DMS153 (cell line): ENCODE results near the gene C1QTNF5.

Experiments
- DNase-seq: peaks from one replicate; lab custom pipeline; 2025; lab: John Stamatoyannopoulos, UW

C1QTNF5 gene

GRCh38 chr11:119317592-119318239 lies 23.0 kb downstream of the C1QTNF5 start:
- DNase-seq = no peak

GRCh38 chr11:119316729-119317591 lies 23.7 kb downstream of the C1QTNF5 start, which contains the start of gene MCAM:
Gene MCAM (minus strand): TSS chr11:119317130. CDS start chr11:119317101, 29 bp downstream.
- no peak for DNase-seq

DNA sequence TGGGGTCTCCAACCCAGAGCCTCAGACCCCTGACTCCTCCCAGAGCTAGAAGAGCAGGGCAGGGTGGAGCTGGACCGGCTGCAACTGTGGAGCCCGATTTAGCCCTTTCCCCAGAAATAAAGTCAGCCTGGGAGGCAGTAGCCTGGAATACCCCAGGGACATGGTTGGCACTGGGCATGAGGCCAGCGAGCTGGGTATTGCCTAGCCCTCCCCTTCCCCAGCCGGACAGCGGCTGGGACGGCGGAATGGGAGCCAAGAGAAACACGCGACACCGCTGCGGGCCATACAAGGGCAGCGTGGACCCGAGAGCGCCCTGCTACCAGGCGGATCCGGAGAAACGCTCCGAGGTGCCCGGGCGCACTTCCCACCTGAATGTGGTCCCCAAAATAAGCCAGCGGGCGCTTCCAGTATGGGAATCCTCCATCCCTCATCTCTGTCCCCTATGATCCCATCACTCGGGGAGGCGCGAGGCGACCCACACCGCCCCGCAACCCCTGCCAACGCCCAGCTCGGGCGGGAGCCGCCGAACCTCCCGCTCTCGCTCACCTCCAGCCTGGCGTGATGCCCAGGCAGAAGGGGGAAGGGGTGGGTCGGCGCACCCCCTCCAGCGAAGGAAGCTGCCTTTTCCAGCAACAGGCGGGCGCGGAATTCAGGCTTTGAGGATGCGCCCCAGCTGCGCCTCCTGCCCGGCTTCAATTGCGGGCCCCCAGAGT lies 24.5 kb downstream of the C1QTNF5 start:
- peak; percentile 41 for DNase-seq

GRCh38 chr11:119315131-119316015 lies 25.3 kb downstream of the C1QTNF5 start:
- peak; percentile 41 for DNase-seq

DNA sequence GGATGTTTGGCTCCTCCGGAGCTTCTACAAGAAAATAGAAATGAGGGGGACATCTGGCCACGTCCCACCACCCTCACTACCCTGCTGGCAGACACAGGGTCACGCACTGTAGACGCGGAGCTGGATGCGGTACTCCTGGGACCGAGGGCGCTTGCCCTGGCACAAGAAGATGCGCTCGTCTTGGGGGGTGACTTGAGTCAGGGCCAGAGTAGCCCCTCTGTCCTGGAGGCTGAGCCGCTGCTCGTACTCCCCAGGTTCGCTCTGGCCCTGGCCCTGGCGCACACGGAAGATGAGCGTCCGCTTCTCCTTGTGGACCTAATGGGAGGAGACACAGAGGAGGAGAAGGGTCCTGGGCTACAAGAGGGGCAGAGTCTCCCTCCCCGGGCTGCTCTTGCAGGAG lies 26.0 kb downstream of the C1QTNF5 start:
- no peak for DNase-seq

- peak; percentile 26 for DNase-seq
These were observed 30.0 kb downstream of the C1QTNF5 start for GRCh38 chr11:119310682-119311052.

DNA sequence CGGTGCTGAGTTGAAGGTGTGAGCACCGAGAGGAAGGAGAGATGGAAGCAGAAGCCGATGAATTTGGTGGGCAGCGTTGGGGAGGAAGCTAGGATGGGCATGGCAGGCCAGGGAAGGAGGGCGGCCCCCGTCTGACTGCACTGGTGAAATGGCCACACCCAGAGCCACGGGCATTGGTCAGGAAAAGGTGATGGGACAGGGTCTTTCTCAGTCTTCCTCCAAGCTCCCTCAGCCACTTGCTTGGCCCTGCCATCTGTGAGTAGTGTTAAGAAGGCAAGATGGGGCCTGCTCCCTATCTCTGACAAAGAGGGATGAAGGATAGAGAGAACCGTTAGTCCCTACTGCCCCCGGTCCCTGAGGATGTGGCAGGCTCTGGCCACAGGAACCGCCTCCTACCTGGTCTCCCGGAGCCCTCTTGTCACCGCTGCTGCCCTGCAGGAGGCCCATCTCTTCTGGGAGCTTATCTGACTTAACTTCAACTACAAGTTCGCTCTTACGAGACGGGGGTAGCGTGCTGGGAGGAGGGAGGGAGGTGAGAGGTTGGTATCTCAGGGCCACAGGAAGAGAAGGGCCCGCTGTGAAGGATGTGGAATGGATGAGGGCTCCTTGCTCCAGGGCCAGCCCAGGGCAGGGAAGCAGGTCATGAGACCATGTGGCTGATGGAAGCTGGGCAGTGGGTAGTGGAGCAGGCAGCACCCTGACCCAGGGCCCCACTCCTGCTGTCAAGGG lies 30.6 kb downstream of the C1QTNF5 start:
- DNase-seq = no peak

- no peak for DNase-seq
These were observed 31.3 kb downstream of the C1QTNF5 start for GRCh38 chr11:119309411-119309810.

DNA sequence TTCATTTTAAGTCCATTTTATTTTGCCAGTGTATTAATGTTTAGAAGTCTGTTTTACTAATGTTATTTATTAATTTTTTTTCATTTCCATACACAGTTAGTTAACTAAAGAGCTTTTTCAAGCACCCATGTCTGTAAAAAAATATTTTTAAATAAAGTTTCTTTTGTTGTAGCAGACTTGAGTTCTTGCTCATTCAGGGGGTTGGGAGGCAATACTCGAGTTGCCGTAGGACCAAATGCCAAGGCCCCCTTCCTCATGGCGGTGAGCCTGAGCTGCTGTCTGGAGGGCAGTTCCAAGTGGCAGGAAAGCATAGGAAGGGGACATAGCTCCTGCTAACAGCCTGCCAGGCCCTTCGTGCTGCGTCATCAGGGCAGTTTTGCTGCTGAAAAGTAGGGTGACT lies 32.7 kb downstream of the C1QTNF5 start:
- DNase-seq = no peak

DNA sequence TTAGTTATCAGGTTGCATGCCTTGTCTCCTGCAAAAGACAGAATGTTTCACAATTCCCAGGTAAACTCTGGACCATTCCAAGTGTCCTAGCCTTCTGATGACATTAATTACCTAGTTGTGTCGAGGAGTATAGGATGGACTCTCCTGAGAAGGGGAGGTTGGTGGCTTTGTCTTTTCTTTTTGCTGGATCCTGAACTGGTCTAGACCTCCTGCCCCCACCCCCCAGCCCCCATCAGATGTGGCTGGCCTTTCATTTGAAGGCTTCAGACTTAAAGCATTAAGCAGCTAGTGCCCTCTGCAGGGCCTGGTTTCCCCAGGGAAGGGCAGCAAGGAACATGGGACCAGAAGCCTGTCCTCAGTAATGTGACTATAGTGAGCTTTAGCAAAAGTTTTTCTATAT lies 33.5 kb downstream of the C1QTNF5 start:
- no peak for DNase-seq

DNA sequence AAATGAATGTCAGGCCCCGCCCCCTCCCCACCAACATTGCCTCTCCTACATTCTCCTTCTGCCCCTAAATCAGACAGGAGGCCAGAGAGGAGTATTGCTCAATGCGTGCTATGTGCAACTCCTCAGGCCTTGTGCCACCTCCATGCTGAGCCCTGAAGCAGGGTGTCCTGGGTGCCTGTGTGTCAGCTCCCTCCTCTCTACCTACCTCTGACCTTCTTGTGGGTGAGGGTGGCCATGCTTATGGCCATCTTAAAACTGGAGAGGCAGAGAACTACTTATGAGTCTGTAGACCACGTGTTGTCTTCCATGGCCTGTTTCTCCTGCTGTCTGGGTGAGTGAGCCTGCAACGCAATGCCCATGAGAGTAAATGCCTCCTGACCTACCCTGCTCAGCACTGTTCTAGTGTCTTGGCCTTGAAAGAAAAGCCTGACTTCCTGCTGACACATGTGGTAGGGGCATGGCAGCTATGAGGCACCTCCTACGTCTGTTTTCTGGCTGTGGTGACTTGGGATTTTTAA lies 34.3 kb downstream of the C1QTNF5 start:
- no peak for DNase-seq

DNA sequence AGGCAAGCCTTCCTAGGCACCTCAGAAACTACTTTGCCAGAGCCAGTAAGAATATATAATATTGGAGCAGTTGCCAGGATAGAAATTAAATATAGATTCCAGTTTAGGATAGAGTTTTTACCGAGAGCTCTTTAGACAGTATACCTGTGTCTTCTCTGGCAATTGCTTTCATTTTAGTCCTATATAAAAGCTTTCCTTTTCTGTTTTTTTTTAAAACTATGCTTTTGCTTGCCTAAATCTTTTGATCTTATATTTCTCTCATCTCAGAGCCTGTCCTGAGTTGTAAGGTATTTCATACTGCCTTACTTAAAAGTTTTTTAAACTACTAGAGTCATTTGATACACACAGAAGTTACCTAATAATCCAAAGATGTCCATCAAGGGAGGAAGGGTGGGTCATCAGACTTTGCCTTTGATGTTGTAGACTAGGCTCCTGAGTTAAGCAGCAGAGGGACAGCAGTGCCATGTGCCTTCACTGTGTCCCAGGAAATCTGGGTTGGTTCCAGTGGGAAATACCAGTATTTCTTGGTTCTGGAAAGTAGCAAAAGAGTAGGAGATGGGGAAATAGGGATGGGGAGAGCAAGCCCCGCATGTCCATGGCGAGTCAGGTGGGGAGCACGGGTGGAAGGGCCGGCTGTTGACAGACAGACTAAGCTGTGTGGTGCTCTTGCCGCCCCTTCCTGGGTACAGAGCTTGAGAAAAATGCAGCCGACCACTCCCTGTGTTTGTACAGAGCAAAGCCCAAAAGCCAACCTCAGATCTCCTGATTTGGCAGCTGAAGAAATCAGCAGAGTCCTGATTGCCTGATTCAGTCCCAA lies 34.9 kb downstream of the C1QTNF5 start:
- no peak for DNase-seq

DNA sequence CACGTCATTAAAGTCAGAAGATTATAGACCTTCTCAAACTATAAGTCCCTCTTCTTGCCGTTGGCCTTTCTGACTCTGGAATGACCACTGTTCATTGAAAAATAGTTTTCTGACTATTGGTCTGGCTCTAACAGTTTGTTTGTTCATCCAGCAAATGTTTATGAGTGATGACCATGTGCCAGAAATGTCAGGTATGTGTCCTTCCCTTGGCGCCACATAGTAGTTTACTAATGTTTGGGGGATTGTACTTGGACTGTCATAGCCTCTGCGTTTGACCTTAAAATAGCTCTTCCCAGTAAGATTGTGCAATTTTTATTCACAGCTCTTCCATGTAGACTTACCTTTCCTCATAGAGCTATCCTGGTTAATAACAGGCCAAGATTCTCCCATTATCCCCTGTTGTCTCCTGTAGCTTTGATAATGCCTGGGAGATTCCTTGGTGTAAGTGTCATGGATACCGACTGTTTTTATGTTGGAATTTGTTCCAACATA lies 37.4 kb downstream of the C1QTNF5 start:
- DNase-seq = no peak

- DNase-seq = no peak
These were observed 40.3 kb downstream of the C1QTNF5 start for GRCh38 chr11:119300198-119300964.

- no peak for DNase-seq
These were observed 41.3 kb downstream of the C1QTNF5 start for GRCh38 chr11:119299416-119299815.

- DNase-seq = no peak
These were observed 42.0 kb downstream of the C1QTNF5 start for GRCh38 chr11:119298726-119299125.

DNA sequence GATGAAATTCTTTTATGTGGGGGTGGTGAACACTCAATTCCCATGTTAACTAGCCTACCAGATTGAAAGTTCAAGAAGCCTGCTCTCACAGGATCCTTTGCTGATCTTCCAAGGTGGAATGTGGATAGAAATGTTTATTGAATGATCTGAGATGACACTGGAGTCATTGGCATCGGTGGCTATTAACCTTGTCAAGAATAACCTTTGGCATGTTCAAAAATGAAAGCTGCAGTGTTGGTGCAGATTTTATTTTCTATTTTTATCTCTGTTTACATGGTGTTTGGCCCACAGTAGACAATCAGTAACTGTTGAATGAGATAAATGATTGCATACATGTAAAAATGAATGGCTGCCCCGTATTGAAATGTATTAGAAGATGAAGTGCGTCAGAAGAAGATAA lies 42.7 kb downstream of the C1QTNF5 start:
- DNase-seq = no peak

DNA sequence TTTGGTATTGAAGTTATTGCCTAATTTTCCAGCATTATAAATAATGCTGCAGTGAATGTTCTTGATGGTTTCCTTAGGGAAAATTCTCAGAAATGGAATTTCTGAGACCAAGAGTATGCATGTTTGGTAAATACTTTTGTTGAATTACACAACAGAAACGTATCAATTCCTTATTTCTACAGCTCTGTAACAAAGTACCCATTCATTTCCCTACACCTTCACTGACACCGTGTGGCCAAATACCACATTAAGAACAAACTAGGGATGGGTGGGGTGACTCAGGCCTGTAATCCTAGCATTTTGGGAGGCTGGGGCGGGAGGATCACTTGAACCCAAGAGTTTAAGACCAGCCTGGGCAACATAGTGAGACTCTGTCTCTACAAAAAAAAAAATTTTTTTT lies 45.5 kb downstream of the C1QTNF5 start:
- DNase-seq = no peak

GRCh38 chr11:119293461-119293860 lies 47.2 kb downstream of the C1QTNF5 start:
- no peak for DNase-seq
